HG03045 (cell line): ENCODE results near the gene HEMK1.

Experiments used
- ATAC-seq: cut with Tn5 transposase; IDR thresholded peaks from one replicate; pipeline ENCODE4 v1.9.1; 2021; ENCODE audit warnings: mild to moderate bottlenecking, moderate library complexity; ENCODE audit not compliant: unreplicated experiment

Gene HEMK1

DNA sequence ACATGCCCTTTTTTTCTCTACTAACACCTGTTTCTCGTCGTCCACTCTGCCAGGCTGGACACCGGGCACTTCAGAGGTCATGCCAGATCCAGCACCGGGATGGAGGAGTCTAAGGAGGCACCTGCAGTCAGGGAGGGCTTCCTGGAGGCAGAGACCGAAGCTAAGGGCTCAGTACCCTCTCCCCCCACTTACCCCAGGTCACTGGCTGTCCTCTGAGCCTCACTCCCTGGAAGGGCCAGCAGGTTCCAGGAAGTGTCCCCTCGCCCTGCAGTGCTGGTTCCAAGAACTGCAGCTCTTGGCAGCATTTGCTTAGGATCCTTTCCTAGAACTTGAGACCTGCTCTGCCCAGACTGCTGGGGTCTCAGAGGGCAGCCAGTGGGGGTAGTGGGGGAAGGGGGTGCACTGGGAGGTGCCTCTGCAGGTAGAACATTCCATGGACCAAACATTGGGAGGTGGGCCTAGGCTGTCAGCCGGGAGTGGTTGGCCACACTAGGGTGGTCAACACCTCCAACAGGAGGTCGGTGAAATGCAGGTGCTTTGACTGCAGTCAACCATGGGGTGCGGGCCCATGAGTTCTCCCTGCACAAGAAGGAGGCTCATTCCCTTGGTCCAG is 30.9 kb downstream of the HEMK1 start:
- ATAC-seq = no peak

DNA sequence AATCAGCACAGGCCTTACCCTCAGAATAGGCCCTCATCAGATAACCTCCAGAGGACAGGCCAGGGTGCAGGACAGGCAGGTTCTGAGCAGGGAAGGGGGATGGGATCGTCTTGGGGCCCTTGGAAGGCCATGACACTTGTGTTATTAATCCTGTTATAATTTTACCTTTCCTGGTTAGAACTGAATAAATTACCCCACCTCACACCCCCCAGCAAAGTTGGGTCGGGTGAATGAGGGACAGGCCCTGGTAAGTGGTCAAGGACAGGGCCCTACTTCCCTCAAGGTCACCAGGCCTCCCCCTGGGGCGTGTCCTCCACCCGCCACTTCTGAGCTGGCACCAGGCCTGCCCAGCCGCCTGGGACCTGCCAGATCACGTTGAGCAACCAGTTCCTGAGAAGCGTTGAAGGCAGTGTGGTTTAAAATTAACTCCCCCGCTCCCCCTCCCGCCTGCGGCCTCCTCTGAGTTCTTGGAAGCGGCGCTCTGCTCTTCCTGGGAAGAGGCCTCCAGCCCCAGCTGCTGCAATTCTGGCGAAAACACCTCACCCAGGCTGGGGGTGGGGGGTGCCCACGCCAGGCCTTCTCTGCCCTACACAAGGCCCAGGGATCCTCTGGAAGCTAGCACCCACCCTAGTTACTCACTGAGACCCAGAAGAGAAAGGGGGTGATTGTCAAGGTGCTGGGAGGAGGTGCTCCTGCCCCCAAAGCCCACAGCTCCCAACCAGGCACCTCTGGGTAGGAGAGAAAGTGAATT is 31.7 kb downstream of the HEMK1 start:
- no peak for ATAC-seq

DNA sequence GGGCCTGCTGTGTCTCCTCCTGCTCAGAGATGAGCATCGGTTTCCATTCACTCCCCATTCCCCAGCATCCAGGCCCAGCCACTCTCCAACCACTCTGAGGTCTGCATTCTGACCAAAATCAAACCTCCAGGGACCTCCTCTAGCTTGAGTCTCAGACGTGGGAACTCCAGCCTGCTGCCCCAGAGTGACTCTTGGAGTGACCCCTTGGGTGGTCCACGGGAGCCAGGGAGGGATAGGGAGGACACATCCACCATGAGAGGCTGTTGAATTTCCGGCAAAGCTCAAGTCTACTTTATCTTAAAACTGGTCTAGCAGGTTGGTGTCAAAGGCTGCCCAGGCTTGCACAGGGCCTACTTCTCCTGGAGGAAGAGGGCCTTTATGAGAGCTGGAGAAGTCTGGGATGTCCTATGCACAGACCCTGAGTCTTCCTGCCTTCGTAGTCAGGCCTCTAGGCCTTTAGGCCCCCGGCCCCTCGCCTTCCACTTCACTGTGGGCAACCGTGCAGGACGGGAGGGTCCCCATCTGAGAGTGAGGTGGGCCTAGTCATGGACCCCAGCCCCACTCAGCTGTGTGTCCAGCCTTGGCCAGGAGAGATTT is 33.4 kb downstream of the HEMK1 start:
- ATAC-seq = no peak

DNA sequence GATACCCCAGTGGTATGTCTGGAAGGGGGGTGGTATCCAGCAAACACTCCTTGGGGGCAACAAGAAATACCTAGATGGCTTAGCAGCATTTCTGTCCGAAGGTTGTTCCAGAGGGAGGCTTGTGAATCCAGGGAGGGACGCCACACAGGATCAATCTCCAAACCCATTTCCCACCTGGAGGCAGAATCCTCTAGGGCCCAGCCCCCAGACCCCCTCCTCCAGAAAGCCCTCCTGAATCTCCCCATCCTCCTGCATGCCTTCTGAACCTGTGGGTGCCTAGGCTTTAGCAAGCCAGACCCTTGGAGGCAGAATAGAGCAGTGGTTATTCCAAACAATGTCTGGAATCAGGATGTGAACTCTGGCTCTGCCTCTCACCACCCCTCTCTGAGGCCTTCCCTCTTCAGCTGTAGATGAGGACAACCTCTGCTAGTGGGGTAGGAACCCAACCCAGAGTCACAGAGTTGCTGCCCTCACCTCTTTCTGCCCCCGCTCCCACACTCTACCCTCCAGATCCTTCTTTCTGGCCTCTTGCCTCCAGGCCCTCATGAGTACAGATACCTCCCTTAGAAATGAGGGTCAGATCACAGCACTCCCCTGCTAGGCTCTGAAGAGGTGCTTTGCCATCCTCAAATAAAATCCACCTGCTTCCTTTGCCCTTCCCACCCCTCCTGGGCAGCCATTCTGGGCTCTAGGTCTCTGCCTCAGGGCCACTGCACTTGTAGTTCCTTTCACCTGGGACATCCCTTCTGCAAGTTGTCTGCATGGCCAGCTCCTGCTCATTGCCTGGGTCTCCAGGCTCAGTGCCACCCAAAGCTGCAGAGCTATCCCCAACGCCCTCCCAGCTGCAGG is 34.2 kb downstream of the HEMK1 start:
- no peak for ATAC-seq

DNA sequence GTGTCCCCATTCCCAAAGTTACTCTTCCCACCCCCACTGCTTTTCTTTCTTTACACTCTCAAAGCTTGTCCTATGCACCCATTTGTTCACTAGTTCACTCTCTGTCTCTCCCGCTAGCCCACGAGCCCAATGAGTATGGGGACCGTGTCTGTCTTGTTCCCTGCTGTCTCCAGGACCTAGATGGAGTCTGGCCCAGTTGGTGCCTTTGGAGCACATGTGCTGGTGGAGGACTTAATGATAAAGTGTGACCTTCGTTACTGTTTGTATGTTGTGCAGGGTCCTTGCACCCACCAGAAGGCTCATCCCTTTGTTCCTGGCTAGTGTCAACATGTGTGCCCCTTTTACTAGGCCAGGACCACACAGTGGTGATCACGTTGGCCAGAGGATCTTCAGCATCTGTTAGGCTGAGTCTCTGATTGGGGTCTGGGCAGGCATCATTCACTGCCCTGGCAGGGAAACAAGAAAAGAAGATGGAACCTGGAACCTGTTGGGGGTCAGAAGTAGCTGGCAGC is 34.8 kb downstream of the HEMK1 start:
- no peak for ATAC-seq

DNA sequence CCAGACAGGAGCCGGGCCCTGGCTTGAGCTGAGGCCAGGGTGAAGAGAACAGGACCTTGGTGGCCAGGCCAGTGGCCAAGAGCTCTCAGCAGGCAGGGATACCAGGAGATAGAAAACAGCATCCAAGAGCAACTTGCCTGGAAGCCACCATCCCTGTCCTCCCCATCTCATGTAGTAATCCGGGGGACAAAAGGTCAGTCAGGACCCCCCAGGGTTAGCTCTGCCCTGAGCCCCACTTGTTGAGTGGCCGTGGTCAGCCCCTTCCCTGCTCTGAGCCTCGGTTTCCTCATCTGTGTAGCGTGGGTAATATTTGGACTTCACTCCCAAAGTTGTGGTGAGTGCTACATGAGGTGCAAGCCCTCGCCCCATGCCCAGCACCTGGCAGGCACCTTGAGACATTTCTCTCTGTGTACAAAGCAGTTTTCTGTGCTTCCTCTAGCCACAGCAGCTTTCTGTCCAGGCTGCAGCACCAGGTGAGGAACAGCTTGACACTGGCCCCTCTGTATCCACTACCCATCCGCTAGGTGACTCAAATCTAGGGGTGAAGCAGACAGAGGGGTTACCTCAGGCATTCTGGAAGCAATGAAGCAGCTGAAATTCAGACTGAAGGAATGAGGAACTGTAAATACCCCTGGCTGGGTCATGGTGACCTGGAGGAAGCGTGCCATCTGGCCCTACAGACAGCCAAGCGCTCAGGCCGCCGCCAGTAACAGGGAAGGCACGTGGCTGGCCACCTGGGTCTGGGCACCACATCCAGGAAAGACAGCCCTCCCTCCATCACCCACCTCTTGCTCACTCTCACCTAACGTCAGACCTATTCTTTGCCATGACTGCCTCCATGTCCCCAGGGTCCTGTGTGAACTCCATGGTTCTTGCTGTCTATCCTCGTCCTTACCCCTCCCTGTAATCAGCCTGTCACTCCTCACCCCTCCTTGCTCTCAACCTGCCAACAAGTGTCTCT is 35.6 kb downstream of the HEMK1 start:
- no peak for ATAC-seq

DNA sequence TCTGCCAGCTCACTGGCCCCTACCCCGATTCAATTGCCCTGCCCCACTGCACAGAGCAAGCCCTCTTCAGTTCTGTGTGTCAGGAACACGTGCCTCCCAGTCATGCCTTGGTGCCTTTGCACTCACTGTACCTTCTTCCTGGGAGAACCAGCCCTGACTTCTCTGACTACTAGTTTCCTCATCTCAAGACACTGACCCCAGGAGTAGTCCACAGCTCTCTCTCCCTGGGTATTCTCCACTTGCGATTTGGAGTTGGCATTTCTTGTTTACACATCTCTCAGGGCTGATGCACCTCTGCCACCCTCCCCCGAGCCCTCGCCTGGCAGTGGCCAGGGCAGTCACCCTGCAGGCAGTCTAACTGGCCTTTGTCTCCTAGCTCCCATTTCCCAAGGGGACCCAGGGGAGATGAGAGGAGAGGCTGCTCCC is 36.6 kb downstream of the HEMK1 start:
- ATAC-seq = no peak

DNA sequence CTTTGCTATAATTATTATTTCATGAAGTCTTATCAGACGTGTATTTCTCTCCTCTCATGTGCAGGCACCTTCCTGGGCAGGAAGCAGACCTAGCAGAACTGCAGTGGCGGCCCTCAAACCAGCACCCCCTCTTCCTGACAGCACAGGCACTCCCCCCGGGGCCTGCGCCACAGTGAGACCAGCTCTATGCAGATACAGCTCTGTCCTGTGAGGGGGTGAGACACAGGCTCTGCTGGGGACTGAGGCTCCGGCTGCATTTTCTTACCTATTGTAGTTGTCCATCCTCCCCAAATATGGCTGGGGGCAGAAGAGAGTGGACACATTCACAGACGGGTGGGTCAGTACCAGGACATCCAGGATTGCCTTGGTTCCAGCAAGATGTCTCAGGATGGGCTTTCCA is 37.3 kb downstream of the HEMK1 start:
- ATAC-seq = no peak

DNA sequence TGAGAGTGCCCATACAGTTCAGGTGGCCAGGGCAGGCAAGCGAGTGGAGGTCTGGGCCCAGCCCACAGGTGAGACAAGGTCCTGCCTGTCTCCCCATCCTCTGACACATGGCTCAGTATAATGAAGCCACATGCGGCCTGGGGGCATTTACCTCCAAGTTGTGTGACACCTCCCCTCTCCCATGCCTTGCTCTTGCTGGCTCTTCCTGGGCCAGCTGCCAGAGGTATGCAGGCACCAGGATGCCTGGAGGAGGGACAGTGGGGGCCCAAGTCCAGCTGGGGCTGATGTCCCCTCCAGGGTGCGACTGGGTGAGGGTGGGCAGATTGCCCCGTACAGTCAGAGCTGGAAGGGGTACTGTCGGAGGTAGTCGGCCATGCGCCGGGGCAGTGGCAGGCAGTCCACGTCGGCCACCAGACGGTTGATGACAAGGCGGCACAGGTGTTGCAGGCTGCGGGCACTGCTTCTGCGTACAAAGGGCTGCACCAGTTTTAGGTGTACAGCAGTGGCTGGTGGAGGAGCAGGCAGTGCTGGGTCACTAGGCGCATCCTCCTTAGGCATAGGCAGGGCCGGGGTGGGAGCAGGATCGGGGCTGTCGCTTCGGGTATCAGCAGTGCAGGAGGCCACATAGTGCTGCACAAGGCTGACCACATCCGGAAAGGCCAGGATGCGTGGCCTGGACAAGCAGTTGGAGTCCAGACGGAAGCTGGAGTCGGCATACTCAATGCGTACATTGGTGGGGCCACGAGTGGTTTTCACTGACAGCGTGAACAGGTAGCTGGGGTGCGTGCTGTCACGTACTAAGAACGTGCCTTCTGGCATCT is 38.2 kb downstream of the HEMK1 start:
- ATAC-seq = no peak

DNA sequence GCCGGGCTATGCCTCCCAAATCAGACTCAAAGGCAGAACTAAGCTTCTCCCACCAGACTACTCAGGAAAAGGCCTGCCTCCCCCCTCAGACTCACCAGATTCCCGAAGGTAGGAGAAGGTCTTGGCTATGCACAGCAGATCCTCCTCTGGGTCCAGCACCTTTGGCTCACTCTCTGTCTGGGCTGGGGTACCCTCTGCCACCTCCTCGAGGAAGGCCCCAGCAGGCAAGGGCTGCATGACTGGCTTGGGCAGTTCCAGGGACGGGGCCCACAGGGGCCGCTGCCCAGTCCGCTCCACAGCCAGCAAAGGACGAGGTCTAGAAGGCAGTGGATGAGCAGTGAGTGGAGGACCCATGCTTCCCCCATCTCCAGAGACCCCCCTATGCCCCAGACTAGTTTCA is 39.0 kb downstream of the HEMK1 start:
- no peak for ATAC-seq

DNA sequence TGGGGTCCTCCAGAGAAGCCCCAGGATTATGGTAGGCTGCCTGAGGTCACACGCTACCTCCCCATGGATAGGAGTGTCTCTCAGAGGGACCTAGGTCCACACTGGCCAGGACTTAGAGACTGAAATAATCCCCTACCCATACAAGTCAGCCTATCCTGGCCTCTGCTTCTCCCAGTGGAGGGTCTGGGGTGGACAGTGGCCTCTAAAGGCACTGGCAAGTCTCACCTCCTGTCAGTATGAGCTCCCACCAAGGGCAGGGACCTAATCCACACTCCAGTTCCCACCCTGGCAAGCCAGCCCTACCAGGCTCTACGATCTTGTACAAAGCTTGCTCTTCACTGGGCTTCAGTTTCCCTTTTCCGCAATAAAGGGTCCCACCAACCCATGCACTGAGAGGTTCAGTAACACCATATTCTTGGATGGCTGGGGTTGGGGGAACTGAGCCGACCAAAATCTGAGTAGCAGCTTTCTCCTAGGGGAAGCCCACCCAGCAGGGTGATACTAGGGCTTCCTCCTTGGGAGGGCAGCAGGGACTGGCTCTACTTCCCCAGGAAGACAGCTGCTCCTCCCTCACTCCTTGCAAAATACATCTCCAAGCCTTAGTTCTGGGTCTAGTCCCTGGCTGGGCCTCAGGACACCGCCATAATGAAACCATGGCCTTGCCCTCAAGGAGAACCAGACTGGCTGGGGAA is 39.9 kb downstream of the HEMK1 start:
- ATAC-seq = no peak

DNA sequence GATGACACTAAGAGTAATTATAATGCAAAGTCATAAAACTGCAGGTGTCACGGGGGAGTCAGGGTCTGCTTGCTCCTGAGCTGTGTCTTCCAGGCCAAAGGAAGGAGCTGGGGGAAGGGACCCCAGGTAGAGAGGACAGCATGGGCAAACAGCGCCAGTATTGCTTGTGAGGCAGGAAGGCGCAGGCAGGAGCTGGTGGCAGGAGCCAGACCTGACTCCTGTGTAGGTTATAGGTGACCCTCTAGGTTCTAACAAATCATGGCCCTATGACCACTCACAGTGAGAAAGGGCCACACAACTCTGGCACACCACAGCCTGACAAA is 40.4 kb downstream of the HEMK1 start:
- ATAC-seq = no peak

DNA sequence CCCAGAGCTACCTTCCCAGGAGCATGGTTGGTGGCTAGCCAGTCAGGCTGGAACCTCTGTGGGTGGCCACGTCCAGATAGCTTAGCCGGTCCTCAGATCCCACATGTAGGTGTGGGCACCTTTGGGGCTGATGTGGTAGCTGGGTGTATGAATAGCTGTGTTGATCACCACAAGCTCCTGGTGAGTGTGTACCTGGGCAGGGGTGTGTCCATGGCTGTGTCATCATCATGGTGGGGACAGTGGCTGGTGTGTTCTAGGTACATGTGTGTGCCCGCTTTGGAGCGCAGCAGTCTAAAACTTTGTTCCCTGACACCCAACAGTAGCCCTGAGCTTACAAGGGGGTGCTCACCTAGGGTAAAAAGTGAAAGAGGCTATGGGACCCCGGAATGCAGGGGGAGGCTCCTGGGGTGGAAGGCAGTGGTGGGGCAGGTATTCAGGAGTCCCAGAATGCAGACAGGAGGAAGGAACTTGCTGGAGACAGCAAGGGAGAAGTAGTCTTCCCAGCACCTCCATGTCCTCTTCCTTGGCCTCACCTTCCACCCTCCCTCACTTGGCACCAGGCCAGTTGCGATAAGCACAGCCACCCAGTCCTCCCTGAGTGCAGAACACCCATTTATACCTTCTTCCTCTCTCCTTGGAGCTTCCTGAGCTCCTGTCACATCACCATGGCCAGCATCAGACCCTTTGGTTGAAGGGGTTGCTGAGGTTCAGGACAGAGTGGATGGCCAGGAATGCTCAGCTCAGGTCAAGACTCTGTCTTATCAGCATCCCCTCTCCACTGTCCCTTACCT is 41.1 kb downstream of the HEMK1 start:
- ATAC-seq = no peak

DNA sequence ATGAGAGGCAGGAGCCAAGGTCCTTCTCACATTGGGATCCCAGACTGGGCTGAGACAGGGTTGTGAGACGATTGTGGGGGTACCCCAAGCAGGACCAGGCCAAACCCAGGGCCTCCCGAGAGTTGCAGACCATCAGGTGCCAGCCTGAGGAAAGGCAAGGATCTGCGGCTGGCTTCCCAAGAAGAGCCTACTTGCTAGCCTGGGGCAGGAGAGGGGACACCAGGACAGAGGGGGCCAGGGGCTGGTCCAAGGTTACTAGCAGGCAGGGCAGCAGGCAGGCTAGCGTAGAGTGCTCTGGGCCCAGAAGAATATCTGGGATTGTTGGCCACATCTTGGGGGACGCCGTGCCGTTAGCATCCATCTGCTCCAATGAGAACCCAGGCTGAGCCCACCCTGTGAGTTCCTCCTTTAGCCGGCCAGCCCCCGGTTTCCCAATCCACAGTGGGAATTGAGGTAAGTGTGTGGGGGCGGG is 41.7 kb downstream of the HEMK1 start:
- ATAC-seq = no peak

DNA sequence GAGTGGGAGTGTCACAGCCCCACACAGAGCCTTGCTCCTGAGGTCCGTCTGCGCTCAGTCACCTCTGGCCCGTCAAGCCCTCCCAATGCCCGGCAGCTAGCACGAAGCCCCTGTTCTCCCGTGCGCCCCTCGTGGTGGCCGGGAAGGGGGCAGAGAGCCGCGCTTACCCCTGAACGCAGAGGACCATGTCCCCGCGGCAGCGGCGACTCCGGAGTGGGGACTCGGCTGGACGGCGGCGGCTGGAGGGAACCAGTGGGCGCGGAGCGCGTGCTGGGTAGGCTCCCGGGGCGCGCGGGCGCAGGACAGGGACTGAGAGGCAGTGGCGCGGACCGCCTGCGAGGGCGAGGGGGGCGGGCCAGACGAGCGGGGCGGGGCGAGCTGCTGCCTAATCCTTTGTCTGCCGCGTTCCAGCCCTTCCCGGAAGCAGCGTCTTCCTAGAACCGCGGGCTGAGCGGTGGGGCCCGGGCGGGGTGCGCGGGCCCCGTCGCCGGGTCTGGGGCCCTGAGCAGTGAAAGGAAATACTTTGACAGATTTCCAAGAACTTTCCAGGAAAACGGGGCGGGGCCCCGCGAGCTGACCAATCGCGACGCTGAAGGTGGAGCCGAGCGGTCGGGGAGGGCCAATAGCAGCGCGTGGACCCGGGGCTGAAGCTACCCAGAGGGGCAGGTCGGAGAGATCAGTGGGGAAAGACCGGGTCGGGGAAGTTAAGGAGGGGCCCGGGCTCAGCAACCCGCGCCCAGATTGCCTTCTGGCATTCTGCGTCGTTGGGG is 42.3 kb downstream of the HEMK1 start, which contains the start of gene CISH:
Gene CISH (minus strand): TSS at position 311 of the 770 bp plus-strand sequence. CDS start 124 bp downstream, at position 187.
- ATAC-seq = peak; percentile 80

DNA sequence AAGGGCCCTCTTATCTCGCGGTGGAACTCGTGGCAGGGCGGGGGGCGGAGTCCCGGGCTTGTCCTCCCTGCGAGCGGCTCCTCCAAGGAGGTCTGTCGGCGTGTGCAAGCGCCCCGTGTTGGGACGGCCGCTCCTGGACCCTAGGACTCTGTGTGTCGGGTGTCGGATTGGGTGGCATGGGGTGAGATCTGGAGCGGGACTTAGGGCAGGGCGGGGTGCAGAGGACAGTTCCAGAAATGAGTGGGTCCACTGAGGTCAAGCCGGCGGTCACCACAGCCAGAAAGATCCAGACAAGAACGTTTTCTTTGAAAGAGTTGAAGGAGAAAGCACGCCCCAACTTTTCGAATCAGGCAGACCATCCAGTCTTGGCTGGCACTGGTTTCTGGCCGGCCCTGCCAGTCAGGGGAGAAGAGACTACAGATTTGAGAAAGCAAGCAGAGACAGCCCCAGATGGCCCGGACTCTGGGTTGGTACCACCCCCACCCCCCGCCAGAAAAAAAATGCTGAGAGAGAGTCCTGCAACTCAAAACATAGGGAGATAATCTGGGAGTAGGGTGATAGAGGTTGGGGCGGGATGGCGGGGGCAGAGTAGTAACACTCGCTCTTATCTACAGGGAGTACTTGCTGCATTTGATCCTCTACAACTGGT is 43.0 kb downstream of the HEMK1 start:
- ATAC-seq = peak; percentile 4
